HG03060 (cell line): ENCODE data around the gene SECTM1.

Experiments used
- ATAC-seq: cut with Tn5 transposase; IDR thresholded peaks from one replicate; pipeline ENCODE4 v1.9.1; 2021; ENCODE audit warnings: low read depth, moderate number of reproducible peaks; ENCODE audit not compliant: unreplicated experiment

Gene SECTM1

GRCh38 chr17:82285141-82285540 lies 48.4 kb downstream of the SECTM1 start:
- no peak for ATAC-seq

GRCh38 chr17:82283208-82283749 lies 50.3 kb downstream of the SECTM1 start:
- ATAC-seq, result no peak

DNA sequence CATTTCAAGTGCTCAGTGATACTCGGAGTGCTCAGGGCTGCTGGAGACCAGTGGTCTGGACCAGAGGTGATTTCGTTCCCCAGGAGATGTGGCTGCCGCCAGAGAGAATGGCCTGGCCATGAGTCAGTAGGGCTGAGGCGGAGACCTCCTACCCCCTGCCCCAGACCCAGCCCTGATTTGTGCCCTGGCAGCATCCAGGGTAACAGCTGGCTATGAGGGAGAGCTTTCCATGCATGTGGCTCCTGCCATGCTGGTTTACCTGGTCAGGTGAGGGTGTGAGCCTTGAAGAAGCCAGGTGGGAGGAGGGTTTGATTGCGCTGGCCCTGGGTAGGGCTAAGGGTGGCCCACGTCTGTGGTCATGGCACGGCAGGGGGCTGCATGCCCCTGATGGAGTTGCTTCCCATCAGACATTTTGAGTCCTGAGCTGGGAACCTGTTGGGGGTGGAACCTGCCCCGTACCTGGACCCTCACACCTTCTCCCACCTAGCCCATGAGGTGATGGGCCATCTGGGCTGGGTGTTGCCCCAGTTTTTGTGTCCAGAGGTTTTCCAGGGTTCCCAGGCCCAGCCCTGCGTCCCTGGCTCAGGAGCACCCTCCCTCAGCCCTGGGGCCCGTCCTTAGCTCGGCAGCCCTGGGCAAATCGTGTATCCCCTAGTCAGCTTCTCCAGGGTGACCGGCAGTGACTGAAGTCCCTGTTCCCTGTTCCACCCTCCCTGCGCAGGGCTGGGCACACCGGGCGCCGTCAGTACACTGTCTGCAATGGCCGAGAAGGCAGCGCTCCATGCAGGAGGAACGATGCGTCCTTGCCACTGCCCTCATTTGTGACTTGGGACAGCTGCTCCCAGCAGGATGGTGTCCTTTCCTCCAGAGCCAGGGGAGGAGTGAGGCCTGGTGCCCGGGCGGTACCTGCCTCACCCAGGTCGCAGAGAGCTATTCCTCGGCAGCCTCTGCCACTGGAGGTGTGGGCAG lies 51.0 kb downstream of the SECTM1 start:
- ATAC-seq, result no peak

- no peak for ATAC-seq
These were observed 51.9 kb downstream of the SECTM1 start for GRCh38 chr17:82281502-82282238.

- no peak for ATAC-seq
These were observed 52.5 kb downstream of the SECTM1 start for GRCh38 chr17:82281076-82281475.

- no peak for ATAC-seq
These were observed 53.0 kb downstream of the SECTM1 start for GRCh38 chr17:82280537-82280936.

GRCh38 chr17:82278786-82279391 lies 54.7 kb downstream of the SECTM1 start:
- no peak for ATAC-seq

DNA sequence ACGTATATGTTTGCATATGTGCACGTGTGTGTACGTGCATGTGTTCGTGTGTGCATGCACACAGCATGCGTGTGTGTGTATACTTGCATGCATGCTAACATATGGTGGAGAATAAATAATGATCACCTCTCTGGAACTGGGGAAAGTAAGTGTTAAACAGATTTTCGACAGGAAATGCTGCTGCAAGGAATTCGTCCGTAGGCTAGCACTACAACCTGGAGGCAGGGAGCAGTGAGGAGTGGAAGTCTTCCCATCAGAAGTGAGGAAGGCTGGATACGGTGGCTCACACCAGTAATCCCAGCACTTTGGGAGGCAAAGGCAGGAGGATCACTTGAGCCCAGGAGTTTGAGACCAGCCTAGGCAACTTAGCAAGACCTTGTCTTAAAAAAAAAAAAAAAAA lies 55.3 kb downstream of the SECTM1 start:
- no peak for ATAC-seq

DNA sequence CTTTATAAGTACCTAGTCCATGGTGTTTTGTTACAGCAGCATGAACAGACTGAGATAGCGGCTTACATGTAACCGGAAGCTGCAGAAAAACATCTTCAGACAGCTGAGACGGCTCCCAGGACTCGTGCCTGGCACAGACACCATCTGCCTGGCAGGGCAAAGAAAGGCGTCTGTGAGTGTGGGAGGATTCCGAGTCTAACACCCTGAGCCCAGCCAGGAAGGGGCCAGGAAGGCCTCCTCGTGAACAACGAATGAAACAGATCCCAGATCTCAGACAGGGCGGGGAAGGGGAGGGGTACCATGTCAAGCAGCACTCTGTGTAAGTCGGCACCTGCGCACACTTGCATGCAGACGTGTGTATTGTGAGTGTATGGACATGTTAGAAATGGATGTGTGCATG lies 55.7 kb downstream of the SECTM1 start:
- ATAC-seq, result no peak

DNA sequence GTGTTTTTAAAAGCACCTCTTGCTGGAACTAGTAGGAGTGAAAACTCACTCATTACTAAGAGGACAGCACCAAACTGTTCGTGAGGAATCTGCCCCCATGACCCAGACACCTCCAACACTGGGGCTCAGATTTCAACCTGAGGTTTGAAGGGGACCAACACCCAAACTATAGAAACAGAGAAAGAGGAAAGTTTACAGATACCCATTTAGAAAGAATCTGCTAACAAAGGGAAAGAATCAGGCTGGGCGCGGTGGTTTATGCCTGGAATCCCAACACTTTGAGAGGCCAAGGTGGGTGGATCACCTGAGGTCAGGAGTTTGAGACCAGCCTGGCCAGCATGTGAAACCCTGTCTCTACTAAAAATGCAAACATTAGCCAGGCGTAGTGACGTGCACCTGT lies 56.6 kb downstream of the SECTM1 start:
- no peak for ATAC-seq

GRCh38 chr17:82275326-82275725 lies 58.2 kb downstream of the SECTM1 start:
- no peak for ATAC-seq

GRCh38 chr17:82274134-82275020 lies 59.2 kb downstream of the SECTM1 start:
- no peak for ATAC-seq

DNA sequence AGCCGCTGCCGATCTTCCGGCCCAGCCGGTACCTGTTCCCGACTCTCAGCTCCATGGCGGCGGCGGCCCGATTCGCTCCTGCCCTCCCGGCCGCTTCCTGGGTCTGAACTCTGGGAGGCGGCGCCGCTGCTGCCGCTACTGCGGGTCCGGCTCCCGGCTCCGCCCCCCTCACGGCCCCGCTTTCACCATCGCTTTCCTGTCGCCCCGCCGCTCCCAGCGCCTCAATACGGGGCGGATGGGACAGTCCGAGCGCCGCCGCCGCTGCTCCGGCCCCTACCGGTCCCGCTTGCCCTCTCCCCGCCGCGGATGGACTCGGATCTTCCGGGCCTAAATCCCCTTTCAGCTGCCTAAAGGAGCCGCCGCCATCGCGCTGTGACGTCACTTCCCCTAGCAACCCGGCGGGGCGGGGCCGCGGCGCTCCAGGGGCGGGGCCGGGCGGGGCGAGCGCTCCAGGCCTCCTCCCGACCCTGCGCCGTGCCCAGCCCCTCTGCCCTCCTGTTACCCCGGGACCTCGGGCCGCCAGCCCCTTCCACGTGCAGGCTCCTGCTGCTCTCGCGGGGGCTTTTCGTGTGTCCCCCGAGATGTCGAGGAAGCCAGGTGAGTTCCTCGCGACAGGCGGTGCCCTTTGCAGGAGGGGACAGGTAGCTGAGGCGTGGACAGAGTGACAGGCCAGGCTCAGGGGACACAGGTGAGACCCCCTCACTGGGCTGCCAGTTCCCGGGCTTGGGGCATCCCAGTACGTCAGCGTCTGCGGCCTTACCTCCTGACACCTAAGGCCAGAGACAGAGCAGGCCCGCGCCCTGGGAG lies 60.0 kb downstream of the SECTM1 start, which contains the start of gene CSNK1D:
Gene CSNK1D (minus strand): TSS at position 374 of the 807 bp plus-strand sequence. CDS start 319 bp downstream, at position 55.
- no peak for ATAC-seq

DNA sequence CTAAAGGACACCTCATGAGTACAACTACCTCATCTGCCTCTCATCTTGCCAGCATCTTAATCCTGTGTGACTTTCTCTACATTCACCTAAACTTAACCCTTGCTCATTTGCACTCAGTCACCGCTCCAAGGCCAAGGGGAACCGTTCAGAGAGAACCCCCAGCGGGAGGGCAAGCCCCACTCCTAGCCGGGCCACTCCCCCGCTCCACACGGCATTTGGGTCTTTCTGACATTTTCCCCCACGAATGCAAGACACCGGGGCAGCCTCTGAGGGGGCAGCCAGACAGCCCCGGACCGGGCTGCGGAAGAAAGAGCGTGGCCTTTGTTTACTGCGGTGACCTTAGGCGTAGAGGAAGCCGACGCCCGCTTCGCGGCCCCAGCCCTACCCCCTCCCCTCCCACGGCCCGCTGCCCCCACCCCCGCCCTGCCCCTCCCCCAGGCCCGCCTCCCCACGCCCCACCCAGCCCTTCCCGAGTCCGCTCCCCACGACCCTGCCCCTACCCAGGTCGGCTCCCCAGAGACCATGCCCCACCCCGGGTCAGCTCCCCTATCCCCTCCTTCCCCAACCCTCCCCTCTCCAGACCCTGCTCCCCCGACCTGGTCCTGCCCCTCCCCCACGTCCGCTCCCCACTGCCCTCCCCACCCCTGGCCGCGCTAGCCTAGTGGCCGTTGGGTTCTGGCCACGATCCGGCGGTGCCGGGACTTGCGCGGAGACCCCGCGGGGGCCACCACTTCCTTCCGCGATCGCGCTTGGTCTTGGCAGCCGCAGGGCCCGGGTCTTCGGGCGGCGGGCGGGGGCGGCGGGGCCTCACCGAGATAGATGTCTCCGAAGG lies 60.9 kb downstream of the SECTM1 start:
- ATAC-seq, result no peak

GRCh38 chr17:82271401-82271800 lies 62.2 kb downstream of the SECTM1 start:
- no peak for ATAC-seq
